ENCODE data around the gene PTPN4.

DNA sequence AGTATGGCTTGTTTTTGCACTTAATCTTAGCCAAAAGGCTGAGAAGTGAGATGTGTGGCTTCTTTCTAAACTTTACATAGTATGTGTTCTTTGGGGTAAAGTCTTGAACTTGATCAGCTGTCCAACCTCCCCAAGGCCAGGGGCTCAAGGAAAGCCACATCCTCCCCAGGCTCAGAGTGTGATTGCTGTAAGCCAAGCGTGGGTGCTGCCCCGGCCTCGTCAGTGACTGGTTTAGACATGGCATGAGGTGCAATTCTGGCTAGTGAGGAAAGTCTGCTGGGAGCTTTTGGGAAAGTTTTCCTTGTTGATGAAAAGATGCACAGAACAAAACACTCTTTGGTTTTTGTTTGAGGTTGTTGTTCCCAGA, 40.5 kb upstream of the PTPN4 start:
- TF ChIP-seq POLR2A (IDR thresholded peaks at IDR 0.05; ENCODE audit: low read length) (no peak), GATA1 (IDR thresholded peaks at IDR 0.05; ENCODE audit: low read depth, low read length) (no peak)

All from erythroblast (primary cell).